Measurements from ENCODE around the gene LTA4H.

The LTA4H gene

GRCh38 chr12:95980437-95980836 is 55.0 kb downstream of the LTA4H start:
- H3K18ac ChIP-seq (ENCODE audit: low read length): no peak overlapping the region
- no peaks in the 10 kb centered on the region for H3K79me1 ChIP-seq (ENCODE audit: low read length)
- H3K27ac ChIP-seq (ENCODE audit: low read depth, low read length): no peak overlapping the region
- H3K36me3 ChIP-seq (ENCODE audit: control insufficient read depth, insufficient read depth, low read length): no peaks in the 10 kb centered on the region
- no peak overlapping the region for H3K56ac ChIP-seq (ENCODE audit: low read length)
- no peak overlapping the region for H3K23ac ChIP-seq (ENCODE audit: low read length)
- H4K8ac ChIP-seq (ENCODE audit: low read depth, low read length): no peak overlapping the region
- no peak overlapping the region for H2AK5ac ChIP-seq (ENCODE audit: low read length)
- H3K79me2 ChIP-seq (ENCODE audit: control insufficient read depth, insufficient read depth, low read length): no peaks in the 10 kb centered on the region
- no peak for DNase-seq
- no peak overlapping the region for H4K5ac ChIP-seq (ENCODE audit: low read length)
- whole genome bisulfite sequencing (ENCODE audit: extremely low coverage, insufficient coverage, low lambda C conversion rate): no CpG with 5 or more reads among the region's 5 CpGs
- no peak overlapping the region for H2BK5ac ChIP-seq (ENCODE audit: low read length)
- no peak overlapping the region for H3K9ac ChIP-seq (ENCODE audit: low read length)
- no peaks in the 10 kb centered on the region for H3K27me3 ChIP-seq (ENCODE audit: insufficient read depth, low read length, poor library complexity)
- no peak overlapping the region for H2BK15ac ChIP-seq (replicated peaks; ENCODE audit: low read depth)
- H3K4me1 ChIP-seq (ENCODE audit: control insufficient read depth, low read depth, low read length): no peaks in the 10 kb centered on the region
- no peak overlapping the region for H2BK120ac ChIP-seq (ENCODE audit: low read depth, low read length)
- no peak overlapping the region for H3K4ac ChIP-seq (ENCODE audit: low read depth, low read length)
- no peak overlapping the region for H3K4me2 ChIP-seq (ENCODE audit: low read length)
- H3K4me3 ChIP-seq (ENCODE audit: low read length): no peak overlapping the region

DNA sequence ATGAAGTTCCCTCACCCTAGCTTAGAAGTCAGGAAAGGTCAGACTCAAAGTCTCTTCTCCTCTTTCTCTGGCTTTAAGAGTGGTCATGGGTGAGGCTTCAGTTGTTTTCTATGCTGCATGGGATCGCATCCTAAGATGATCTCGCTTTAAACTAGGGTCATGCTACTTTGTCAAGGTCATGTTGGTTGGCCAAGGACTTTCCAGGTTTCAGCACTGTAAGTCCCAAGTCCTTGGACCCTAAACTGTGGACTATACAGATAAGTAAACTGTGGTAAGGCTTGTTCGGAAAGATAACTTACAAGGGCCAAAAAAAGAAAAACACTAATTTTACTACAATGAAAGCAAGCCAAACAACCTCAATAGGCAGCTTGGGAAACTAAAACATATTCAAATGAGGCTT is 56.6 kb downstream of the LTA4H start:
- Histone ChIP-seq H3K4me1 (ENCODE audit: control insufficient read depth, low read depth, low read length) (no peaks in the 10 kb centered on the region), H2AK5ac (ENCODE audit: low read length) (no peak overlapping the region), H4K8ac (ENCODE audit: low read depth, low read length) (no peak overlapping the region), H3K4ac (ENCODE audit: low read depth, low read length) (no peak overlapping the region), H2BK5ac (ENCODE audit: low read length) (no peak overlapping the region), H3K79me1 (ENCODE audit: low read length) (no peaks in the 10 kb centered on the region), H3K18ac (ENCODE audit: low read length) (no peak overlapping the region), H2BK15ac (replicated peaks; ENCODE audit: low read depth) (no peak overlapping the region), H3K56ac (ENCODE audit: low read length) (no peak overlapping the region), H3K4me2 (ENCODE audit: low read length) (no peak overlapping the region), H2BK120ac (ENCODE audit: low read depth, low read length) (no peak overlapping the region), H3K36me3 (ENCODE audit: control insufficient read depth, insufficient read depth, low read length) (no peaks in the 10 kb centered on the region), H3K79me2 (ENCODE audit: control insufficient read depth, insufficient read depth, low read length) (no peaks in the 10 kb centered on the region), H3K27ac (ENCODE audit: low read depth, low read length) (no peak overlapping the region), H3K4me3 (ENCODE audit: low read length) (no peak overlapping the region), H3K9ac (ENCODE audit: low read length) (no peak overlapping the region), H3K27me3 (ENCODE audit: insufficient read depth, low read length, poor library complexity) (no peaks in the 10 kb centered on the region), H3K23ac (ENCODE audit: low read length) (no peak overlapping the region), H4K5ac (ENCODE audit: low read length) (no peak overlapping the region)
- no CpG with 5 or more reads among the region's 3 CpGs for WGBS (ENCODE audit: extremely low coverage, insufficient coverage, low lambda C conversion rate)
- DNase-seq: no peak

GRCh38 chr12:95978351-95978750 is 57.0 kb downstream of the LTA4H start:
- Histone ChIP-seq H3K79me2 (ENCODE audit: control insufficient read depth, insufficient read depth, low read length) (no peaks in the 10 kb centered on the region), H3K4me1 (ENCODE audit: control insufficient read depth, low read depth, low read length) (no peaks in the 10 kb centered on the region), H3K4me3 (ENCODE audit: low read length) (no peak overlapping the region), H3K27me3 (ENCODE audit: insufficient read depth, low read length, poor library complexity) (no peaks in the 10 kb centered on the region), H3K36me3 (ENCODE audit: control insufficient read depth, insufficient read depth, low read length) (no peaks in the 10 kb centered on the region), H3K4ac (ENCODE audit: low read depth, low read length) (no peak overlapping the region), H3K79me1 (ENCODE audit: low read length) (no peaks in the 10 kb centered on the region), H4K8ac (ENCODE audit: low read depth, low read length) (no peak overlapping the region), H3K18ac (ENCODE audit: low read length) (no peak overlapping the region), H2BK5ac (ENCODE audit: low read length) (no peak overlapping the region), H3K27ac (ENCODE audit: low read depth, low read length) (no peak overlapping the region), H4K5ac (ENCODE audit: low read length) (no peak overlapping the region), H3K4me2 (ENCODE audit: low read length) (no peak overlapping the region), H3K9ac (ENCODE audit: low read length) (no peak overlapping the region), H2BK15ac (replicated peaks; ENCODE audit: low read depth) (no peak overlapping the region), H3K23ac (ENCODE audit: low read length) (no peak overlapping the region), H2AK5ac (ENCODE audit: low read length) (no peak overlapping the region), H2BK120ac (ENCODE audit: low read depth, low read length) (no peak overlapping the region), H3K56ac (ENCODE audit: low read length) (no peak overlapping the region)
- DNase-seq: no peak
- WGBS (ENCODE audit: extremely low coverage, insufficient coverage, low lambda C conversion rate): no CpG with 5 or more reads among the region's 5 CpGs

GRCh38 chr12:95977764-95978305 is 57.6 kb downstream of the LTA4H start:
- Histone ChIP-seq H3K4me3 (ENCODE audit: low read length) (no peak overlapping the region), H2BK15ac (replicated peaks; ENCODE audit: low read depth) (no peak overlapping the region), H3K4me2 (ENCODE audit: low read length) (no peak overlapping the region), H3K18ac (ENCODE audit: low read length) (no peak overlapping the region), H2BK5ac (ENCODE audit: low read length) (no peak overlapping the region), H3K36me3 (ENCODE audit: control insufficient read depth, insufficient read depth, low read length) (no peaks in the 10 kb centered on the region), H4K5ac (ENCODE audit: low read length) (no peak overlapping the region), H3K9ac (ENCODE audit: low read length) (no peak overlapping the region), H4K8ac (ENCODE audit: low read depth, low read length) (no peak overlapping the region), H3K4me1 (ENCODE audit: control insufficient read depth, low read depth, low read length) (no peaks in the 10 kb centered on the region), H3K23ac (ENCODE audit: low read length) (no peak overlapping the region), H3K56ac (ENCODE audit: low read length) (no peak overlapping the region), H3K27me3 (ENCODE audit: insufficient read depth, low read length, poor library complexity) (no peaks in the 10 kb centered on the region), H3K79me2 (ENCODE audit: control insufficient read depth, insufficient read depth, low read length) (no peaks in the 10 kb centered on the region), H2AK5ac (ENCODE audit: low read length) (no peak overlapping the region), H3K4ac (ENCODE audit: low read depth, low read length) (no peak overlapping the region), H3K79me1 (ENCODE audit: low read length) (no peaks in the 10 kb centered on the region), H2BK120ac (ENCODE audit: low read depth, low read length) (no peak overlapping the region), H3K27ac (ENCODE audit: low read depth, low read length) (no peak overlapping the region)
- no peak for DNase-seq
- no CpG with 5 or more reads among the region's 11 CpGs for WGBS (ENCODE audit: extremely low coverage, insufficient coverage, low lambda C conversion rate)

- Histone ChIP-seq H3K9ac (ENCODE audit: low read length) (no peak overlapping the region), H2AK5ac (ENCODE audit: low read length) (no peak overlapping the region)
- peak; percentile 79 for DNase-seq
Observed at GRCh38 chr12:95976416-95976832, 59.0 kb downstream of the LTA4H start.

GRCh38 chr12:95975491-95975890 is 59.9 kb downstream of the LTA4H start:
- no peaks in the 10 kb centered on the region for H3K79me1 ChIP-seq (ENCODE audit: low read length)
- no peak overlapping the region for H3K18ac ChIP-seq (ENCODE audit: low read length)
- no peak overlapping the region for H2BK5ac ChIP-seq (ENCODE audit: low read length)
- no peak overlapping the region for H3K9ac ChIP-seq (ENCODE audit: low read length)
- no peak overlapping the region for H3K23ac ChIP-seq (ENCODE audit: low read length)
- H2BK15ac ChIP-seq (replicated peaks; ENCODE audit: low read depth): no peak overlapping the region
- H3K4ac ChIP-seq (ENCODE audit: low read depth, low read length): no peak overlapping the region
- H3K4me2 ChIP-seq (ENCODE audit: low read length): no peak overlapping the region
- H3K4me1 ChIP-seq (ENCODE audit: control insufficient read depth, low read depth, low read length): no peaks in the 10 kb centered on the region
- H2BK120ac ChIP-seq (ENCODE audit: low read depth, low read length): no peak overlapping the region
- no peak for DNase-seq
- no CpG with 5 or more reads among the region's 4 CpGs for WGBS (ENCODE audit: extremely low coverage, insufficient coverage, low lambda C conversion rate)
- no peak overlapping the region for H3K4me3 ChIP-seq (ENCODE audit: low read length)
- H4K8ac ChIP-seq (ENCODE audit: low read depth, low read length): no peak overlapping the region
- H3K27ac ChIP-seq (ENCODE audit: low read depth, low read length): no peak overlapping the region
- H3K56ac ChIP-seq (ENCODE audit: low read length): no peak overlapping the region
- H4K5ac ChIP-seq (ENCODE audit: low read length): no peak overlapping the region
- no peaks in the 10 kb centered on the region for H3K27me3 ChIP-seq (ENCODE audit: insufficient read depth, low read length, poor library complexity)
- no peaks in the 10 kb centered on the region for H3K79me2 ChIP-seq (ENCODE audit: control insufficient read depth, insufficient read depth, low read length)
- H3K36me3 ChIP-seq (ENCODE audit: control insufficient read depth, insufficient read depth, low read length): no peaks in the 10 kb centered on the region
- H2AK5ac ChIP-seq (ENCODE audit: low read length): no peak overlapping the region

More at GRCh38 chr12:95976416-95976832, 59.0 kb downstream of the LTA4H start:
- Histone ChIP-seq H3K36me3 (ENCODE audit: control insufficient read depth, insufficient read depth, low read length) (no peaks in the 10 kb centered on the region), H4K8ac (ENCODE audit: low read depth, low read length) (no peak overlapping the region), H2BK5ac (ENCODE audit: low read length) (no peak overlapping the region), H3K23ac (ENCODE audit: low read length) (no peak overlapping the region), H3K4ac (ENCODE audit: low read depth, low read length) (no peak overlapping the region), H3K18ac (ENCODE audit: low read length) (no peak overlapping the region), H3K4me2 (ENCODE audit: low read length) (no peak overlapping the region), H3K56ac (ENCODE audit: low read length) (no peak overlapping the region), H3K79me2 (ENCODE audit: control insufficient read depth, insufficient read depth, low read length) (no peaks in the 10 kb centered on the region), H3K4me1 (ENCODE audit: control insufficient read depth, low read depth, low read length) (no peaks in the 10 kb centered on the region), H4K5ac (ENCODE audit: low read length) (no peak overlapping the region), H3K27me3 (ENCODE audit: insufficient read depth, low read length, poor library complexity) (no peaks in the 10 kb centered on the region), H3K27ac (ENCODE audit: low read depth, low read length) (no peak overlapping the region), H3K79me1 (ENCODE audit: low read length) (no peaks in the 10 kb centered on the region), H2BK120ac (ENCODE audit: low read depth, low read length) (no peak overlapping the region), H2BK15ac (replicated peaks; ENCODE audit: low read depth) (no peak overlapping the region), H3K4me3 (ENCODE audit: low read length) (no peak overlapping the region)
- WGBS (ENCODE audit: extremely low coverage, insufficient coverage, low lambda C conversion rate): no CpG with 5 or more reads among the region's 8 CpGs
